NCI-H2227 (cell line): Measurements from ENCODE around the gene TXLNA.

Source experiments
- DNase-seq: peaks from one replicate; lab custom pipeline; 2025; ENCODE audit not compliant: unreplicated experiment; lab: John Stamatoyannopoulos, UW

The TXLNA gene

DNA sequence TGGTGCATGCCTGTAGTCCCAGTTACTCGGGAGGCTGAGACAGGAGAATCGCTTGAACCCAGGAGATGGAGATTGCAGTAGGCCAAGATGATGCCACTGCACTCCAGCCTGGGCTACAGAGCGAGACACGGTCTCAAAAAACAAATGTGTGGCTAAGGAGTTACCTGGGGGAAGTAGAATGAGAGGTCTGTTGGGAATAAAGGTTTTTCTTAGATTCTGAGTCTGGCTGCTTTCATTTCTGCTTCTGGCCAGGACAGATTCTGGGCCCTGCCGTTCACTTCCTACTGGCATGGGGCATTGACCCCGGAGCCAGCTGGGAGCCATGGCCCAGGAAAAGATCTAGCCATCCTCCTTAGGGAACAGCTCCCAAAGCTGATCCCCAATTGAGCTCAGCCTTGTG, 29.0 kb downstream of the TXLNA start:
- no peak for DNase-seq

GRCh38 chr1:32208891-32209328, 29.4 kb downstream of the TXLNA start, which contains the start of gene DCDC2B:
Gene DCDC2B (plus strand): TSS chr1:32209089. CDS start chr1:32209094, 5 bp downstream.
- peak; percentile 86 for DNase-seq

GRCh38 chr1:32215629-32216480, 36.4 kb downstream of the TXLNA start:
- peak; percentile 86 for DNase-seq

- DNase-seq = no peak
These were observed 37.1 kb downstream of the TXLNA start for GRCh38 chr1:32216566-32216965.

GRCh38 chr1:32219022-32219421, 39.5 kb downstream of the TXLNA start:
- DNase-seq = no peak

DNA sequence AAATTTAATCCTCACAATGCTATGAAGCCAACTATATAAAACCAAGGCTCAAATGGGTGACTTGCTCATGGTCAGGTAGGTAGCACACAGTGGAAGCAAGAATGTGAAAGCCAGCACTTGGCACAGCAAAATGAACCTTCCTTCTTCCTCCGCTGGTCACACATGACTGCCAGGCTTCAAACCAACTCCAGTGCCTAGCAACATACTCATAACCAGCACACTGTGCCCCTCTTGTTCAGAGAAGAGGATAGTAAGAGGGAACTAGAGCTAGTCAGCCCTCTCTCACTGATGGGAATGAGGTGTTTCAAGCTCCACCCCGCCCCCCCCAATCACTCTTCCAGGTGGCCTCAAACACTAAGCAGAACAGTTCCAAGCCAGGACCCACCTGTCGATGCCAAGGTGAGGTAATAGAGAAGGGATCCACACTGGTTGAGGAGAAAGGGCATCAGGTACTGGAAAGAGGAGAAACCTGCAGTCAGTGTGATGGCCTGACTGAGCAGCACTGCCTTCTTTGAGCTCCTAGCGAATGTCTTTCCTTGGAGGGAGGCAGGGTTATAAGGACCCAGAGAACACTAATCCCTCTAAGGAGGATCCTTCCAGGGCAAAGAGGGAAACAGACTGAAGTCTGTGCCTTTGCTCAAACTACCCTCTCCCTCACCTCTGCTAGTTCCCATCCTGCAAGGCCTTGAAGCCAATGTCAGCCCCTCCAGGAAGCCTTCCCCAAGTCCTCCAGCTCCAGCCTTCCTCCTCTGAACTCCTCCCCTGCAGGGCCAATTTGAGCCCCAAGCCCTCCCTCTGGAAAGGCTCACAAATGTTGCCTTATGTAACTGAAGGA, 41.5 kb downstream of the TXLNA start:
- DNase-seq = no peak

- DNase-seq = no peak
These were observed 42.1 kb downstream of the TXLNA start for GRCh38 chr1:32221581-32221979.

DNA sequence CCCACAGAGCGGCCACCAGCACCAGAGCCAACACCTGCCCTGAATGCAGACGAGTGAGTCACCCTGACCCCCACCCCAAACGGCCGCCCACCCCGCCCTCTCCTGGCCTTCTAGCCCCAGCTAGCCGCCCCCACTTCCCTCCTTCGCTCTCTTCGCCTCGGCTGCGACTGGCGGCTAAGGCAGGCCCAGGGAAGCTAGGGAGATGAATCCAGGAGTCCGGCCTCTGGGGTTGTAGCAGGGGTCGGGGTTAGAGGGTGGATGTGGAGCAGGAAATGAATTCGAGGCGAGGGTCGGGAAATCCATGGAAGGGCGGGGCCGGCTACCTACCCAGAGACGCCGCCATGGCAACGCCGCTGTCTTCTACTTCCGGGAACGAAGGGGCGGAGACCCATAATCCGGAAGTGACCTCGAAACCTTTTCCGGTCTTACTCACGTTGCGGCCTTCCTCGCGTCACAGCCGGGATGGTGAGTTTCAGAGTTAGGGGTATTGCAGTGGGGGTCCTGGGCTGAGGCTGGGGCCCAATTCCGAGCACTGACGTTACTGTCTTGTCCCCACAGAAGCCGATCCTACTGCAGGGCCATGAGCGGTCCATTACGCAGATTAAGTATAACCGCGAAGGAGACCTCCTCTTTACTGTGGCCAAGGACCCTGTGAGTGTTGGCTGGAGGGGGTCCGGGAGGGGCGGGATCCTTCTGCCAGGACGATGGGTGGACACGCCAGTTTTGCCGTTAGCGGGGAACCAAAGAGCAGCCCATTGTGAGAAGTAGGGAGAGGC, 42.7 kb downstream of the TXLNA start, which contains the start of the genes EIF3I and TMEM234:
Gene EIF3I, plus strand, starts transcription at position 428 of the 776 bp plus-strand sequence. Its CDS starts 35 bp downstream, at position 463.
Gene TMEM234, minus strand, starts transcription at position 374 of the 776 bp plus-strand sequence. Its CDS starts 31 bp downstream, at position 343.
- DNase-seq = peak; percentile 96

- DNase-seq = no peak
These were observed 44.2 kb downstream of the TXLNA start for GRCh38 chr1:32223683-32224082.

GRCh38 chr1:32224285-32224684, 44.8 kb downstream of the TXLNA start:
- no peak for DNase-seq

DNA sequence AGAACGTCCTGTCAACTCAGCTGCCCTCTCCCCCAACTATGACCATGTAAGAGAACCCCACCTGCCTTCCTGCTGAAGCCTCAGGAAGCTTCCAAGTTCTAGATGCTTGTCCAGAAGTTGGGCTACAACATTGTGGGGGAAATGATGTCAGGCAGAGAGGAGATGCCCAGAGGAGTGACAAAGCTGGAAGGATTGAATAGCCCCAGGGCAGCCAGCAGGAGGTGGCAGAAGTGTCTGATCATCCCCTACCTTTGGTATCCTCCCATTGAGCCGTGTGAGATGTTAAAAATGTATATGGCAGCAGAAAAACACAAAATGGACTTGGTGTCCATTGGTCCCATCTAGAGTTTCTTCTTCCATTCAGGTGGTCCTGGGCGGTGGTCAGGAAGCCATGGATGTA, 49.3 kb downstream of the TXLNA start:
- DNase-seq = no peak

GRCh38 chr1:32231843-32232432, 52.5 kb downstream of the TXLNA start:
- no peak for DNase-seq

GRCh38 chr1:32232558-32233304, 53.3 kb downstream of the TXLNA start:
- peak; percentile 25 for DNase-seq

- no peak for DNase-seq
These were observed 55.3 kb downstream of the TXLNA start for GRCh38 chr1:32234792-32235191.

GRCh38 chr1:32239337-32239736, 59.9 kb downstream of the TXLNA start:
- DNase-seq = peak; percentile 28

GRCh38 chr1:32239790-32240139, 60.3 kb downstream of the TXLNA start:
- DNase-seq = peak; percentile 54

GRCh38 chr1:32240140-32240951, 60.9 kb downstream of the TXLNA start:
- peak; percentile 67 for DNase-seq

GRCh38 chr1:32241001-32241763, 61.7 kb downstream of the TXLNA start:
- DNase-seq = peak; percentile 43
